CD4-positive, alpha-beta T cell treated with Interleukin-17A for 1 hour (primary cell): ENCODE results near the gene PRKD2.
"Not testable (repeated sequence)": the region's sequence is repeated elsewhere in the genome, so short reads cannot be mapped to it uniquely, and the experiment has no call there.

Experiments
- DNase-seq: peaks from one replicate; pipeline ENCODE4 v3.0.0-alpha.2; 2020

Gene PRKD2

DNA sequence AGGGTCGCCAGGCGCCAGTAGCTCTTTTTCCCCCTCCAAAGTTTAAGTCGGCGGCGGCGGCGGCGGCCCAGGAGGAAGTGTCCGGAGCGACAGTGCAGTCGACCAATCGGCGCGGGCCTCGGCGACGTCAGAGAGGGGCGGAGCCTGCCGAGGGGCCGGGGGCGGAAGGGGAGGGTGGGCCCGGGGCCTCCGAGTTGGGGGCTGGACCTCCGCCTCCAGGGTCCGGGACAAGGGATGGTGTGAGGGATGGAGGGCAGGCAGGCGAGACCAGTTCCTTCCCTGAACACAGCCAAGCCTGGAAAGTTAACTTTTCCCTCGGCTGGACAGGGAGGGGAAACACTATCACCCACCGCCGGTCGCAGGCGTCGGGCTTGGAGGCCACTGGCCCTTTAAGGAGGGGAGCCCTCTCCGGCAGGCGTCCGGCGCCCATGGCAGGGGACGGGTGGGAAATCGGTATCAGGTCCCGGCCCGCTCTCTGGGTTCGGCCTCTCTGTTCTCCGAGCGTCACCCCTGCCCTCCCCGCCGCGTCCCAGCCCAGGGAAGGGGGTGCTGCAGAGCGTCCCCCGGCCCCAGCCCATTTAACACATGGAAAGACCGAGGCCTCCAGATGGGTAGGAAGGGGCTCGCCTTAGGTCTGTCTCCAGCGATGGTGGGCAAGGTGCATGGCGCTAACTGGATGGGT lies at the start of gene PRKD2:
Gene PRKD2, minus strand, starts transcription at position 81 of the 682 bp plus-strand sequence. CDS start 744 bp downstream, outside the sequence.
- peak; percentile 87 for DNase-seq

DNA sequence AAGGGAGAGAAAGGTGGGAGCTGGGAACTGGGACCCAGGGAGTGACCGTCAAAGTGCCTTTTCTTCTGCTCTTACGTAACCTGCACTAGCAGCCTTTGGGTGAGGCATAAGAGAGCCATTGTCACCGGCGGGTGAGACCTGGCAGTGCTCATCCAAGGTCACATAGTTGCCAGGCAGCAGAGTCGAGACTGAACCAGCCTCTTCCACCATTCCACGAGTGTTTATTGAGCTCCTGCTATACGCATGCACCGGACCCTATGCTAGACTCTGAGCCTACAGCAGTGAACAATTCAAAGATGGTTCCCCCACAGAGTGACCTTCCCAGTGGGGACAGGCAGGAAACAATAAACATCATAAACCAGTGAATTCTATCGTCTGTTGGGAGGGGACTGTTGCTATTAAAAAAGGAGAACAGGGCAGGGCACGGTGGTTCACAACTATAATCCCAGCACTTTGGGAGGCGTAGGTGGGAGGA lies 47.9 kb upstream of the PRKD2 start:
- no peak for DNase-seq

DNA sequence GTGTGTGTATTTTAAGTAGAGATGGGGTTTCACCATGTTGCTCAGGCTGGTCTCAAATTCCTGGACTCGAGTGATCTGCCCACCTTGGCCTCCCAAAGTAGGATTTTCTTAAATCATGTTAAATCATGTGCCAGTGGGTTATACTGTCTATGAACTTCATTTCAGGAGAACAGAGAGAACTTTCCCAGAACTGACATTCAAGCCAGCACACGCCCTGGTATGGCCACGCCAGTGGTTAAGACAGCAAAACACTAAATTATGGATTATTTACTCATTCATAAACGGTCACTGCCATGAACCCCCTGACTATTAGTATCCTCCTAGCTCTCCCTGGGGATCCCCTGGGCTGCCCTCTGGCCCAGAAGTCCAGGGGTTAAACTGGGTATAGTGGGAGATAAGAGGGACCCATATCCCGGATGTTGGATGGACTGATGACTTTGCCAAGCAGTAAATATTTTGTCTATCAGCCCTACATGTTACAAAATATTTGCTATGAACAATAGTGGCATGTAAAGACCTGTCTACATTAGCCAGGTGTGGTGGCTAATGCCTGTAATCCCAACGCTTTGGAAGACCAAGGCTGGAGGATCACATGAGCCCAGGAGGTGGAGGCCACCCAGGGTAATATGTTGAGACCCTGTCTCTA lies 45.5 kb upstream of the PRKD2 start:
- DNase-seq, result no peak

DNA sequence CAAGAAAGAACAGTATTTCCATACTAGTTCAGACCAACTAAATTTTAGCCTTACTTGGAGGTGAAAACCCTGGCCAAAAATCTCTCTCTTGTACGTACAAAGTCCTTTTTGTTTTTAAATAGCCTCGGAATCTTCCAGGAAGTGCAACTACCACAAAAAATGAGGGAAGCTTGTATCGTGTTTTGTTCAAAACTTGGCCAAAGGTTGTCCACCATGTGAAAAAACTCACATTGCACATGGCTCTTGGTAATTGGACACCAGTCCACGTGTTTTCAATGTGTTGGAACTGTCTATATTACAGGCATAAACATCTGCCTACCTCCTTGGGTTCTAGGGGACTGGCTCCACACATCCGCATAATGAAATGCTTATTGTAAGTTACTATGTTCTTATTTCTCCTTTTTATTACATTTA lies 44.5 kb upstream of the PRKD2 start:
- no peak for DNase-seq

DNA sequence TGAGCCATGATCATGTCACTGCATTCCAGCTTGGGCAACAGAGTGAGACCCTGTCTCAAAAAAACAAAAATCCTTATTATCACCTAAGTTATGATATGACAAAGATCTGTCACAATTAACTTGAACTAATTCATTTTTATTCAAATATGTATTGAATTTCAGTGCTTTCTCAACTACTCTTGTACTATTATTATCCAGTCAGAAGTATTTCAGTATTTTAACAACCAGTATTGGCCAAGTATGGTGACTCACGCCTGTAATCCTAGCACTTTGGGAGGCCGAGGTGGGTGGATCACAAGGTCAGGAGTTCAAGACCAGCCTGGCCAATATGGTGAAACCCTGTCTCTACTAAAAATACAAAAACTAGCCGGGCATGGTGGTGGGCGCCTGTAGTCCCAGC lies 44.0 kb upstream of the PRKD2 start:
- not testable (repeated sequence) for DNase-seq

DNA sequence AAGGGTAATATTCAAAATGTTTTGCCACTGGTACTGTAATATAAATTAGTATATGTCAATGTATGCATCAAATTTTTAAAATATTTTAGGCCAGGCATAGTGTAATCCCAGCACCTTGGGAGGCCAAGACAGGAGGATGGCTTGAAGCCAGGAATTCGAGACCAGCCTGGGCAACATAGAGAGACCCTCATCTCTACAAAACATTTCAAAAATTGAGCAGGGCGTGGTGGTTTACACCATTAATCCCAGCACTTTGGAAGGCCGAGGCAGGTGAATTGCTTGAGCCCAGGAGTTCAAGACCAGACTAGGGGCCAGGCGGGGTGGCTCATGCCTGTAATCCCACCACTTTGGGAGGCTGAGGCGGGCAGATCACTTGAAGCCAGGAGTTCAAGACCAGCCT lies 43.4 kb upstream of the PRKD2 start:
- no peak for DNase-seq

DNA sequence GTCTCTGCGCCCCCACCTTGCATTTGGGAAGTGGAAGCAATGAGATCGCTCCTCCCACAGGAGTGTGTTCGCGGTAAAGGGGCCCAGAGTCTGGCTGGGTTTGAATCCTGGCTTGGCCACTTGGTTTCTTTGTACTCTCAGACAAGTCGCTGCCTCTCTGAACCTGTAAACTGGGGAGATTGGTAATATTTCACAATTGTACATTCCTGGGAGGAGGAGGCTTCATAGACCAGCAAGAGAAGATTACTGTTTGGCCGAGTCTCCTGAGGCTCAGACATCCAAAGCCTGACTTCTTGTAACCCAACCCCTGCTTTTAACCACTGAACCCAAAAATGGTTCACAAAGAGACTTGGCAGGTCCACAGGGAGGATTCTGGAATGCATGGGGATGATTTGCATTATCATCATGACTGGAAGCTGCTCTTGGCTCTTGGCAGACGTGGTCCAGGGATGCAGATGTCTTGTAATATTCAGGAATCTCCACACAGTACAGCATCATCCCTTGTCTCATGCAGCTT lies 43.0 kb upstream of the PRKD2 start:
- DNase-seq, result no peak

DNA sequence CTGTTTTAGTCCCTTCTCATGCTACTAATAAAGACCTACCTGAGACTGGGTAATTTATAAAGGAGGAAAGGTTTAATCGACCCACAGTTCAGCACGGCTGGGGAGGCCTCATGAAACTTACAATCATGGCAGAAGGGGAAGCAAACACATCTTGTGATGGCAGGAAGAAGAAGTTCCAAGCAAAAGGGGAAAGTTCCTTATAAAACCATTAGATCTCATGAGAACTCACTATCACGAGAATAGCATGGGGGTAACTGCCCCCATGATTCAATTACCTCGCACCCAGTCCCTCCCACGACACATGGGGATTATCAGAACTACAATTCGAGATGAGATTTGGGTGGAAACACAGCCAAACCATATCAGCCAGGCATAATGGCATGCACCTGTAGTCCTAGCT lies 42.3 kb upstream of the PRKD2 start:
- no peak for DNase-seq

DNA sequence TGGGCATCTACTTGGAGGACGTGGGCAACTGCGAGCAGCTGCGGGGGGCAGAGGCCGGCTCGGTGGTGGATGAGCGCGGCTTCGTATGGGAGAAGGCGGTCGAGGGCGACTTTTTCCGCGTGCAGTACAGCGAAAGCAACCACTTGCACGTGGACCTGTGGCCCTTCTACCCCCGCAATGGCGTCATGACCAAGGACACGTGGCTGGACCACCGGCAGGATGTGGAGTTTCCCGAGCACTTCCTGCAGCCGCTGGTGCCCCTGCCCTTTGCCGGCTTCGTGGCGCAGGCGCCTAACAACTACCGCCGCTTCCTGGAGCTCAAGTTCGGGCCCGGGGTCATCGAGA lies 39.6 kb upstream of the PRKD2 start:
- DNase-seq, result no peak

DNA sequence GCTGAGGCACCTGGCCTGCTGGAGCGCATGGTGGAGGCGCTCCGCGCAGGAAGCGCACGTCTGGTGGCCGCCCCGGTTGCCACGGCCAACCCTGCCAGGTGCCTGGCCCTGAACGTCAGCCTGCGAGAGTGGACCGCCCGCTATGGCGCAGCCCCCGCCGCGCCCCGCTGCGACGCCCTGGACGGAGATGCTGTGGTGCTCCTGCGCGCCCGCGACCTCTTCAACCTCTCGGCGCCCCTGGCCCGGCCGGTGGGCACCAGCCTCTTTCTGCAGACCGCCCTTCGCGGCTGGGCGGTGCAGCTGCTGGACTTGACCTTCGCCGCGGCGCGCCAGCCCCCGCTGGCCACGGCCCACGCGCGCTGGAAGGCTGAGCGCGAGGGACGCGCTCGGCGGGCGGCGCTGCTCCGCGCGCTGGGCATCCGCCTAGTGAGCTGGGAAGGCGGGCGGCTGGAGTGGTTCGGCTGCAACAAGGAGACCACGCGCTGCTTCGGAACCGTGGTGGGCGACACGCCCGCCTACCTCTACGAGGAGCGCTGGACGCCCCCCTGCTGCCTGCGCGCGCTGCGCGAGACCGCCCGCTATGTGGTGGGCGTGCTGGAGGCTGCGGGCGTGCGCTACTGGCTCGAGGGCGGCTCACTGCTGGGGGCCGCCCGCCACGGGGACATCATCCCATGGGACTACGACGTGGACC lies 39.1 kb upstream of the PRKD2 start:
- DNase-seq, result no peak

DNA sequence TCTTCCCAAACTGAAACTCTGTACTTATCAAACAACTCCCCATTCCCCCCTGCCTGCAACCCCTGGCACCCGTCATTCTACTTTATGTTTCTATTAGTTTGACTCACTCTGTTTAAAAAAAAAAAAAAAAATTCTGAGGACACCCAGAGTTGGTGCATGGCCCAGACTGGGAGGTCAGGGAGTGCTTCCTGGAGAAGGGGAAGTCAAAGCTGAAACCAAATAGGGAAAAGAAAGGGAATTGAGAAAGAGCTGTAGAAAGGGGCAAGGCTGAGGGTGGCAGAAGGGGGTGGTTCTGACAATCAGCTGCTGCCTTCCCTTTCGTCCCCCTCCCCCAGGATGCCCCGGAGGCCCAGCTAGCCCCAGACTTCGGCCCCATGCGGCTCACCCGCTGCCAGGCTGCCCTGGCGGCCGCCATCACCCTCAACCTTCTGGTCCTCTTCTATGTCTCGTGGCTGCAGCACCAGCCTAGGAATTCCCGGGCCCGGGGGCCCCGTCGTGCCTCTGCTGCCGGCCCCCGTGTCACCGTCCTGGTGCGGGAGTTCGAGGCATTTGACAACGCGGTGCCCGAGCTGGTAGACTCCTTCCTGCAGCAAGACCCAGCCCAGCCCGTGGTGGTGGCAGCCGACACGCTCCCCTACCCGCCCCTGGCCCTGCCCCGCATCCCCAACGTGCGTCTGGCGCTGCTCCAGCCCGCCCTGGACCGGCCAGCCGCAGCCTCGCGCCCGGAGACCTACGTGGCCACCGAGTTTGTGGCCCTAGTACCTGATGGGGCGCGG lies 38.4 kb upstream of the PRKD2 start:
- DNase-seq, result no peak

DNA sequence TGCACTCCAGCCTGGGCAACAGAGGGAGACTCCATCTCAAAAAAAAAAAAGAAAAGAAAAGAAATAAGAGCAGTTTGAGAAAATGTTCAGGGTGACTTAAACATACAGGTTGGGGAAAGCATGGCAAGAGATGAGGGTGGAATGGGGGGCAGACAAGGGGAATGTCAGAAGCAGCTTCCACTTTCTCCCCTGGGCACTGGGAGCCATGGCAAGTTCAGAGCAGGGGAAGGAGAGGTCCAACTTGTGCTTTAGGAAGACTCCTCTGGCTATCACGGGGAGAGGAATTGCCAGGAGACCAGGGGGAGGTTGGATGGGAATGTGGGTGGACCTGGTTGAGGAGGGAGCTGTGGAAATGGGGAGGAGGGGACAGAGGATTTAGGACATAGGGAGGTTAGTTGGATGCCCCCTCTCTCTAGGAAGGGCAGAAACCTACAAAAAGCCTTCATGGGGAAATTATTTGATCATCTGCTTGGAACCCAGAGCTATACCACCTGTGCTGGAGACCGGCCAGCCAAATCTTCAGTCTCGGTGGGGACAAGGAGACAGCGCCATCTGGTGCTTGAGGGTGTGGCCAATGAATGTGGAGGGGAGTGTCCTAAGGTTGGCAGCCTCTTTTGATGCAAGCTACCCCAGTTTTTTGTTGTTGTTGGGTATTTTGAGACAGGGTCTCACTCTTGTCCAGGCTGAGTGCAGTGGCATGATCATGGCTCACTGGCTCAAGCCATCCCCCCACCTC lies 36.7 kb upstream of the PRKD2 start:
- DNase-seq, result peak; percentile 77

DNA sequence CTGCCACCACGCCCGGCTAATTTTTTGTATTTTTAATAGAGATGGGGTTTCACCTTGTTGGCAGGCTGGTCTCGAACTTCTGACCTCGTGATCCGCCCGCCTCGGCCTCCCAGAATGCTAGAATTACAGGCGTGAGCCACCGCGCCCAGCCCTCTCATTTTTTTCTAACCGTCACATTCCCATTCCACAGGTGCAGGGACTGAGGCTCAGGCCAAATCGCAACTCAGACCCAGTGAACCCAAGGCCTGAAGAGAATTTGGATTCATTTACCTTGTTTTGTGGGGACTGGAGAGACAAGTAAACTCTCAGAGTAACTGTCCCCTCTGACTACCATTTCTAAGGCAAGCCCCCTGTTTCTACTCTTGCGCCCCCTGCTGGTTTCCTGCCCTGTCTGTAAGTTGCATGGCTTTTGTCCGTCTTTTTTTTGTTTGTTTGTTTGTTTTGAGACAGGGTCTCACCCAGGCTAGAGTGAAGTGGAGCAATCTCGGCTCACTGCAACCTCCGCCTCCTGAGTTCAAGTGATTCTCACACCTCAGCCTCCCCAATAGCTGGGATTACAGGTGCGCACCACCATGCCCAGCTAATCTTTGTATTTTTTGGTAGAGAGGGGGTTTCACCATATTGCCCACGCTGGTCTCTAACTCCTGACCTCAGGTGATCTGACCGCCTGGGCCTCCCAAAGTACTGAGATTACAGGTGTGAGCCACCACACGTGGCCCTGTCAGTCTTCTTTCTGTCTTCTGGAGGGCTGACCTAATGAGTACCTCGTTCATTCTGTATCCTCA lies 31.6 kb upstream of the PRKD2 start:
- DNase-seq, result peak; percentile 78

DNA sequence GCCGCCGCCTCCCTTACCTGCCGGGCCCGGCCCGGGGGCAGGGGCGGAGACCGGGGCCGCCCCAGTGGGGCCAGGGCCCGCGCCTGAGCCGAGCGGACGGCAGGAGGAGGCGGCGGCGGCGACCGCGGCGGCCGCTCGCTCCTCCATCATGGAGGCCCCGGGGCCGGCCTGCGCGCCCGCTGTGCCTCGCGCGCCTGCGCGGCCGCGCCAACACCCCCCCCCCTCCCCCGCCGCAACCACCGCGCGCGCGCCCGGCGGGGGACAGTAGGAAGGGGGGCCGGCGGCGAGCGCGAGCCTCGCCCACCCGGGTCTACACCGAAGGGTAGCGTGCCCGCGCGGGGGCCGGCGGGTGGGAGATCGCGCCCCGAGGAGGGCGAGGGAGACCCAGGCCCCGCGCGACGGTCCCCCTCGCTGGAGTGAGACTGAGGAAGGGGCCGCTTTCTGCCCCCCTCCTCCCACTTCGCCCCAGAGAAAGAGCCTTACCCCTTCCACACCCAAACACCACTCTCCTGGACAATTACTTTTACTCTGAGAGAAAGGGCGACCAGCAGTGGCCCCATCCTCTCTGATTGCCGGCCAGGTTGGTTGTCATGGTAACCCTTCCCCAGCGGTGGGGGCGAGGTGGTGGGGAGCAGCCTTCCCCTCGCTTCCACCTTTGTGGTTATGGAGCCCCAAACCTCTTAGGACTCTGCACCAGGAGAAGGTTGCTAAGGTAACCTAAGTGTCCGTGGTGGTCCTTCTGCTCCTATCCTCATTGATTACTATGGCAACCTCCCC lies 29.6 kb upstream of the PRKD2 start, which contains the start of gene STRN4:
Gene STRN4, minus strand, starts transcription at position 170 of the 777 bp plus-strand sequence. Its CDS starts 20 bp downstream, at position 150.
- DNase-seq, result peak; percentile 72

DNA sequence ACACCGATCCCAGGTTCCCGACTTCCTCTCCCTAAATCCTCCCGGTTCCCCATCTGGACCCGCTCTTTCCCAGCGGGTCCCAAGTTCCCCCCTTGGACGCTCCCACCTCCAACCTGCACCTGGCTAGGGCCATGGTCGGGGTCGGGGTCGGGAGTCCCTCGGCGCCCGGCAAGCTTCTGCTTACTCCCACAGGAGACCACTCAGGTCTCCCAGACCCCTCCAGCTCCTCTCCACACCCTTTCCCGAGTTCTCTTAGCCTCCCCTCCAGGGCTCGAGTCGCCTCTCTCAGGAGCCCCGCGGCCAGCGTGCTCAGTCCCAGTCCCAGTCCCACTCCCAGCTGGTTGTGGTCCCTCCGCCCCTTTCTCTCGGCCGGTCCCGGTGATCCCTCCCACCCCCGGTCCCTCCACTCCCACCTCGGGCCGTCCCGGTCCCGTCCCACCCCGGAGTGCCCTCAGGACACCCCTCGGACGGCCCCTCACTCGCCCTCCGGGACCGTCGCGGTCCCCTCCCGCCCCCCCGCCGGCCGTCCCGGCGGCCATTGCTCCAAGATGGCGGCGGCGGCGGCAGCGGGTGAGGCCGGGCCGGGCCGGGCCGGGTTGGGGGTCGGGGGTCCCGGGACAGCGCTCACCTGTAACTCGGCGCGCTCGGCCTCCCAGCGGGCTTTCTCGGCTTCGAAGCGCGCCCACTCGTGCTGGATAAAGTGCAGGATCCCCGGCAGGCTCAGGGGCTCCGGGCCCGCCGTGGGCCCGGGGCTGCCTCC lies 28.8 kb upstream of the PRKD2 start, which contains the start of gene FKRP:
Gene FKRP, plus strand, starts transcription at position 537 of the 760 bp plus-strand sequence. CDS start 9,394 bp downstream, outside the sequence.
- peak; percentile 34 for DNase-seq

DNA sequence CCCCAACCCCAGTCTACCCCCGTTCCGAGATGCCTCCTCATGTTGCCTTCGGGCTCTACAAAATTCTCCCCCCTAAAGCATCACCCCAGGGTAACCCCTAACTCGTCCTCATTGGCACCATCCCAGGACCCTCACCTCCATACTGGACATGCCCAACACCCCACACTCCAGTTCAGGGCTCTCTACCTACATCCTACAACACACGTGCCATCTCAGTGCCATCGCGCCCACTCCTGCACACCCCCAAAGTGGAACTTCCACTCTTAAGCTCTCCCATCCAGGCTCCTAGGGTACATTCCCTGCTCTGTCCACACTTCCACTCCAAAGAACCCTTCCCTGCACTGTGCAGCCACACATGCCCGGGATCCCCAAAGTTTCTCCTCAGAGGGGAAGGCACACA lies 28.1 kb upstream of the PRKD2 start:
- DNase-seq, result no peak

DNA sequence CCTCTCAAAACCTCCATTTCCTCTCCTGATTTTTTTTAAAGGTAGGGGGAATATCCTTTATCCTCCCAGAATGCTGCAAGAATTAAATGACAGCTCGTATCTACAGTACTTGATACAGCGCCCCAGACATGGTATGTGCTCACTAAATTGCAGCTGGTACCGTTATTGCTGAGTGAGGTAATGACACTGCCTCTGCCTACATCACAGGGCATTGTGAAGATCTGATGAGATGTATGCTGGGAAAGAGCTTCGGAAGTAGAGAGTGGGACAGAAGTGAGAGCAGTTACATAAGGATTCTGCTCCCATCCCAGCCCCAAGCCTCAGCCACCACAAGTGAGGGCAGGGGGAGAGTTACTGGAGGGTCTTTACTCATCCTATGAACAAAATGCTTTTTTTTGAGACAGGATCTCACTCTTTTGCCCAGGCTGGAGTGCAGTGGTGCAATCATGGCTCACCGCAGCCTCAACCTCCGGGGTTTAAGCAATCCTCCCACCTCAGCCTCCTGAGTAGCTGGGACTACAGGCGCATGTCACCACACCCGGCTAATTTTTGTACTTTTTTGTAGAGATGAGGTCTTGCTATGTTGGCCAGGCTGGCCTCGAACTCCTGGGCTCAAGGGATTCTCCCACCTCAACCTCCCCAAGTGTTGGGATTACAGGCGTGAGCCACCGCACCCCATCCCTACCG lies 27.2 kb upstream of the PRKD2 start:
- DNase-seq, result no peak

DNA sequence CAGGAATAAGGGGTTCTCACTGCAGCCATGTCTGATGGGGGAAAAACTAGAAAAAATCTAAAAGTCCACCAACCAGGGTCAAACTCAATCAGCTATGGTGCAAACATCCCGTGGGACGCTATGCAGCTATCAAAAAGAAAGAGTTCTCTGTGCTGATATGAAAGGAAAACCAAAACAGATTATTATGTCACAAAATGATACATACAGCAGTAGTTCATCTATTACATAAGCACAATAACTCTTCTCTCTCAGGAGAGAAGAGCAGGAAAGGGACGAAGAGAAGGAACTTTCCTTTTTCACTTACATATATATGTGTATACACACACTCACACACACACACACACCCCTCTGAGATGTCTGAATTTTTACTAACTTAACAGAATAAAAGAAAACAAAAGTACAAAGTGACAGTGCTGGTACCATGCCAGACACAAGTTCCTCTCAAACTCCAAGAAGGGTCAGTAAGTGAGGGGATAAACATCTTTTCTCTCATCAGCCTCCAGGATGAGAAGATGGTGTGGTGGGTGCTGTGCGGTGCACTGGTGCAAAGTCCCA lies 26.1 kb upstream of the PRKD2 start:
- DNase-seq, result no peak

DNA sequence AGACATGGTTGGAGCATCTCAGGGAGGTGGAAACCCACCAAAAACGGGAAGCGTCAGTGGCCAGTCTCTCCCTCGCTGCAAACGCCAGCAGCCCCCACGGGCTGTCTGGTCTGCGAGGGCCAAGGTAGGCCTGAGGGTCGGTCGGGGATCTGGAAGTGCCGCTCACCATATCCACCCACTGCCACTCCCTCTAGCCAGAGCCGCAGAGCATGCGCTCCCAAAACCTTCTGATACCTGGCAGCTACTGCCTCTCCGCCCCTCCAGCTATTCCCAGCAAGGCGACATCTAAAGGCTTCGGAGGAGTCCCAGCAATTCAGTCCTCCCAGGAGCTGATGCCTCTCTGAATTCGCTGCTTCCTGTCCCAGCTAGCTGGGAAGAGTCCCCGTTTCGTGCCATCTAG lies 24.5 kb upstream of the PRKD2 start:
- no peak for DNase-seq
